Measurements from ENCODE around the gene CORIN.

CORIN gene

DNA sequence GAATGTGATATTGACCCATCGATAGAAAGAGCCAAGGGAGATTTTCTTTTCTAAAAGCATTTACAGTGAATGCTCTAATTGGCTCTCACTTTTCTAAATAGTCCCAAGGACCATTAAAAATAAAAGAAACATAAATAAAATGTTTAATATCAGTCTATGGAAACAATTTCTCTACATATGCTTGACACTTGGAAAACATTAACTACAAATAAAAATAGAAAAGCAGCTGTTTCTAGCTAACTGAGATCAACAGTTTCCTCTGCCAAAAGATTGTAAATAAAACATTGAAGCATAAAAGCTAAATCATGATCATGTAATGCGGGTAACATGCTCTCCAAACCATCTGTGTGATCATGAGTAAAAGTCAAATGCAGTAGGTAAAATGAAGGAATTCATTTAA lies 49.7 kb downstream of the CORIN start:
- no peaks in the 10 kb centered on the region for H3K79me2 ChIP-seq (ENCODE audit: insufficient read depth, low read length)
- no peak overlapping the region for H3K9ac ChIP-seq (ENCODE audit: low read depth, low read length, poor library complexity, severe bottlenecking)
- H4K20me1 ChIP-seq (ENCODE audit: insufficient read depth, low read length, poor library complexity, severe bottlenecking) = no peaks in the 10 kb centered on the region
- no peaks in the 10 kb centered on the region for H3K27me3 ChIP-seq (ENCODE audit: insufficient read depth, low read length, poor library complexity, severe bottlenecking)
- TF ChIP-seq, protein P1, sequence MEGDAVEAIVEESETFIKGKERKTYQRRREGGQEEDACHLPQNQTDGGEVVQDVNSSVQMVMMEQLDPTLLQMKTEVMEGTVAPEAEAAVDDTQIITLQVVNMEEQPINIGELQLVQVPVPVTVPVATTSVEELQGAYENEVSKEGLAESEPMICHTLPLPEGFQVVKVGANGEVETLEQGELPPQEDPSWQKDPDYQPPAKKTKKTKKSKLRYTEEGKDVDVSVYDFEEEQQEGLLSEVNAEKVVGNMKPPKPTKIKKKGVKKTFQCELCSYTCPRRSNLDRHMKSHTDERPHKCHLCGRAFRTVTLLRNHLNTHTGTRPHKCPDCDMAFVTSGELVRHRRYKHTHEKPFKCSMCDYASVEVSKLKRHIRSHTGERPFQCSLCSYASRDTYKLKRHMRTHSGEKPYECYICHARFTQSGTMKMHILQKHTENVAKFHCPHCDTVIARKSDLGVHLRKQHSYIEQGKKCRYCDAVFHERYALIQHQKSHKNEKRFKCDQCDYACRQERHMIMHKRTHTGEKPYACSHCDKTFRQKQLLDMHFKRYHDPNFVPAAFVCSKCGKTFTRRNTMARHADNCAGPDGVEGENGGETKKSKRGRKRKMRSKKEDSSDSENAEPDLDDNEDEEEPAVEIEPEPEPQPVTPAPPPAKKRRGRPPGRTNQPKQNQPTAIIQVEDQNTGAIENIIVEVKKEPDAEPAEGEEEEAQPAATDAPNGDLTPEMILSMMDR (conservative IDR thresholded peaks at IDR 0.05; ENCODE audit: low read length) = no peak
- TF ChIP-seq EZH2phosphoT487 (IDR thresholded peaks at IDR 0.05; ENCODE audit: borderline replicate concordance) = no peak
- H3K4me2 ChIP-seq (ENCODE audit: low read depth, low read length, poor library complexity, severe bottlenecking) = no peak overlapping the region
- no peak overlapping the region for H3K4me3 ChIP-seq (ENCODE audit: low read length, poor library complexity, severe bottlenecking)
- no peaks in the 10 kb centered on the region for H3K9me3 ChIP-seq (ENCODE audit: insufficient read depth, low read depth, low read length)
- no peak overlapping the region for H2AFZ ChIP-seq (ENCODE audit: low read length)
- H3F3A ChIP-seq (ENCODE audit: low read depth) = no peaks in the 10 kb centered on the region
- H3K9me2 ChIP-seq (replicated peaks; ENCODE audit: low read depth, low read length) = no peaks in the 10 kb centered on the region
- no peaks in the 10 kb centered on the region for H3K4me1 ChIP-seq (ENCODE audit: insufficient read depth, low read length, poor library complexity, severe bottlenecking)
- no peaks in the 10 kb centered on the region for H3K36me3 ChIP-seq (ENCODE audit: insufficient read depth, low read length)

DNA sequence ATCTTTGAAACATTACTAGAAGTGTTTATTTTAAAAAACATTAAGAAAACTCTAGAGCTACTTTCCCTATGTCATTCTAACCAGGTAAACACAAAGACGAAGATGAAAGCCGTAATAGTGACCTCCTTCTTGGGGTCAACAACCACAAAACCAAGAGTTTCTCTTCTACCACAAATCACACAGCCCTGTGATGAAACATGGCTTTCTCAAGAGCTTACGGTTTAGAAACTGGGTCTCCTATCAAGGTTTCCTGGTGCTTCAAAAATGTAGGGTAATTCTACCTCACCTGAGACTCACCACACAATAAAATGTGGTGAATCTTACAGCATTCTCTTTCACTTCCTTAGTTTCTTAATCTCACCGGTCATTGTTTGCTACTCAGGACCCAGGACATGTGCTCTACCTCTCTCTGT lies 50.9 kb downstream of the CORIN start:
- no peak overlapping the region for H3K9ac ChIP-seq (ENCODE audit: low read depth, low read length, poor library complexity, severe bottlenecking)
- no peaks in the 10 kb centered on the region for H3K79me2 ChIP-seq (ENCODE audit: insufficient read depth, low read length)
- no peak overlapping the region for H3K4me2 ChIP-seq (ENCODE audit: low read depth, low read length, poor library complexity, severe bottlenecking)
- no peaks in the 10 kb centered on the region for H3K4me1 ChIP-seq (ENCODE audit: insufficient read depth, low read length, poor library complexity, severe bottlenecking)
- H4K20me1 ChIP-seq (ENCODE audit: insufficient read depth, low read length, poor library complexity, severe bottlenecking) = no peaks in the 10 kb centered on the region
- no peak overlapping the region for H2AFZ ChIP-seq (ENCODE audit: low read length)
- no peak overlapping the region for H3K4me3 ChIP-seq (ENCODE audit: low read length, poor library complexity, severe bottlenecking)
- no peaks in the 10 kb centered on the region for H3K9me3 ChIP-seq (ENCODE audit: insufficient read depth, low read depth, low read length)
- H3F3A ChIP-seq (ENCODE audit: low read depth) = no peaks in the 10 kb centered on the region
- TF ChIP-seq, protein P1 (conservative IDR thresholded peaks at IDR 0.05; ENCODE audit: low read length) = no peak
- H3K9me2 ChIP-seq (replicated peaks; ENCODE audit: low read depth, low read length) = no peaks in the 10 kb centered on the region
- no peaks in the 10 kb centered on the region for H3K27me3 ChIP-seq (ENCODE audit: insufficient read depth, low read length, poor library complexity, severe bottlenecking)
- H3K36me3 ChIP-seq (ENCODE audit: insufficient read depth, low read length) = no peaks in the 10 kb centered on the region

DNA sequence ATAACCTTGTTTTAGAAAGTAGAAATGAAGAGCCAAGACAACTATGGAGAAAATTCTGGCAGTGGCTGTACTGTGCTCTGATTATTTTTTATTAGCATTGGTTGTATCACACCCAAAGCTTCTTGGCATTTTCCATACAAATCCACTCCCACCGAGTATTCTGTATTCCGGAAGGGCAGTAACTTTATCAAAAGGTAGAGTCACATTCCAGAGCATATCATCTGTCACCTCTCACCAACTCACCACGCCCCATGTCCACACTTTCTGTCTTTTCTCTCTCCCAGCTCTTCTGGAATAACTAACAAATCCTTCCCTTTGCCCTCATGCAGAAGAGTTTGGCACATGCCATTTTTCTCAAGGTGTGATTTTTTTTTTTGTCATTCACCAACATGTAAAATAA lies 52.7 kb downstream of the CORIN start:
- Histone ChIP-seq H3K9me2 (replicated peaks; ENCODE audit: low read depth, low read length) (no peaks in the 10 kb centered on the region), H3K36me3 (ENCODE audit: insufficient read depth, low read length) (no peaks in the 10 kb centered on the region), H3F3A (ENCODE audit: low read depth) (no peaks in the 10 kb centered on the region), H3K4me1 (ENCODE audit: insufficient read depth, low read length, poor library complexity, severe bottlenecking) (no peaks in the 10 kb centered on the region), H3K4me3 (ENCODE audit: low read length, poor library complexity, severe bottlenecking) (no peak overlapping the region), H3K4me2 (ENCODE audit: low read depth, low read length, poor library complexity, severe bottlenecking) (no peak overlapping the region), H3K9ac (ENCODE audit: low read depth, low read length, poor library complexity, severe bottlenecking) (no peak overlapping the region), H3K27me3 (ENCODE audit: insufficient read depth, low read length, poor library complexity, severe bottlenecking) (no peaks in the 10 kb centered on the region), H2AFZ (ENCODE audit: low read length) (no peak overlapping the region), H3K79me2 (ENCODE audit: insufficient read depth, low read length) (no peaks in the 10 kb centered on the region), H4K20me1 (ENCODE audit: insufficient read depth, low read length, poor library complexity, severe bottlenecking) (no peaks in the 10 kb centered on the region), H3K9me3 (ENCODE audit: insufficient read depth, low read depth, low read length) (no peaks in the 10 kb centered on the region)
- TF ChIP-seq, protein P1 (conservative IDR thresholded peaks at IDR 0.05; ENCODE audit: low read length) = no peak
- TF ChIP-seq EZH2phosphoT487 (IDR thresholded peaks at IDR 0.05; ENCODE audit: borderline replicate concordance) = no peak

Data from Loucy (cell line).